ENCODE results near the gene GON7.
"Not testable (repeated sequence)": the region's sequence is repeated elsewhere in the genome, so short reads cannot be mapped to it uniquely, and the experiment has no call there.

GON7 gene

DNA sequence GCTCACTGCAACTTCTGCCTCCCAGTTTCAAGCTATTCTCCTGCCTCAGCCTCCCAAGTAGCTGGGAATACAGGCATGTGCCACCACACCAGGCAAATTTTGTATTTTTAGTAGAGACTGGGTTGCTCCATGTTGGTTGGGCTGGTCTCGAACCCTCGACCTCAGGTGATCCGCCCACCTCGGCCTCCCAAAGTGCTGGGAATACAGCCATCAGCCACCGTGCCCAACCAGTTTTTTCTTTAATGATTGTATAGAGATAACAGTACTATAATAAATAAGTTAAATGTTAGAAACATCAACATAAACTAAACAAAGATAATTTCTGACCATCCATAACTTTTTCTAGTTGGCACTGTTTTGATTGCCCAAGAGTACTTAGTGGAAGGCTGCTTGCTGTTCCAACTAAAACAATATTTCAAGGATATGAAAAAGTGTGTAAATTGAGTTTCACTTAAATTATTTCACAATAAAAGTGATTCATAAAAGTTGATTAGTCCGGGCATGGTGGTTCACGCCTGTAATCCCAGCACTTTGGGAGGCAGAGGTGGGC, 5.6 kb downstream of the GON7 start:
- FAIRE-seq (no peak), DNase-seq (ENCODE audit: extremely low spot score, insufficient read length, low read depth) (no peak)

DNA sequence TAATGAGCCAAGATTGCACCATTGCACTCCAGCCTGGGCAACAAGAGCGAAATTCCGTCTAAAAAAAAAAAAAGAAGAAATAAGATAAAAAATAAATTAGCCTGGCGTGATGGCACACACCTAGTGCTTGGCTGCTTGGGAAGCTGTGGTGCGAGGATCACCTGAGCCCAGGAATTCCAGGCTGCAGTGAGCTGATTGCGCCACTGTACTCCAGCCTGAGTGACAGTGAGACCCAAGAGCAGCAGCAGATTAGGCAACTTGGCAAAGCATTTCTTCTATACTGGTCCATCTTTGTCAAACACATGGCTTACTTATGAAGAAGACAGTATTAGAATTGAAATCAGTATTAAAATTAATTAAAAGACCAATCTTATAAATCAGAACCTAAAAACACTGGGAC, 6.3 kb downstream of the GON7 start:
- no peak for DNase-seq (ENCODE audit: extremely low spot score, insufficient read length, low read depth)
- no peak for FAIRE-seq

- DNase-seq (ENCODE audit: extremely low spot score, insufficient read length, low read depth): no peak
- no peak for FAIRE-seq
Measured at GRCh38 chr14:93199031-93199430, 7.8 kb downstream of the GON7 start.

- FAIRE-seq (no peak), DNase-seq (ENCODE audit: extremely low spot score, insufficient read length, low read depth) (no peak)
Measured at GRCh38 chr14:93195316-93195999, 11.4 kb downstream of the GON7 start.

DNA sequence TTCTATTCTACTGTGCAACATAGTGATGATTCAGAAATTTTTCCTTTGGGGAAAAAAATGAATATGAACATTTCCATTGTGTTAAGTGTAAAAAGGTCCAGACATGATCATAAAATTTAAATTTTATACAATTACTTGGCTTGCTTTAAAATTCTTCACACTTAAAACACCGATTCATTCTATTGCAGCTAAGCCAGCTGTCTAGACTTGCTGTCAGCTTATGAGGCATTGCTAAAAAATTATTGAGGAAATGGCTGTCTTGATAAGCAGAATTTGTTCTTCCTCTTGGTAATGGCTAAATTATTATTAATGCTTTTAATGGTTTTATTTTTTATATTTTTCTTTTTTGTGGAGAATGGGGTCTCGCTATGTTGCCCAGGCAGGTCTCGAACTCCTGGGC, 19.9 kb downstream of the GON7 start:
- no peak for FAIRE-seq
- no peak for DNase-seq (ENCODE audit: extremely low spot score, insufficient read length, low read depth)

GRCh38 chr14:93186466-93186865, 20.4 kb downstream of the GON7 start:
- FAIRE-seq (no peak), DNase-seq (ENCODE audit: extremely low spot score, insufficient read length, low read depth) (no peak)

DNA sequence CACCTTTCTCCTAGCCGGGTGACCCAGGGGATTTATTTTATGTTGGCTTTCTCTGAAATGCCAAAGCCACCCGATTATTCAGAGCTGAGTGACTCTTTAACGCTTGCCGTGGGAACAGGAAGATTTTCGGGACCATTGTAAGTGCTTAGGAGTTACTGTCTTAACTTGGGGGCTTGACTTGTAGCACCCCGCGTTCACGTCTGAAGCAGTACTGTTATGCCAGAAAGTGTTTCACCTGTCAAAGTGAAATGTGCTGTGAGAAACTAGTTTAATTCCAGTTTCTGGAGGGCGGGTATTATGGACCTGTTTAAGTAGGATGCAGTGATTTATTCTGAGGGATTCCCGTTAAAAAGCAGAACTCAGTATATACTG, 21.5 kb downstream of the GON7 start:
- FAIRE-seq: peak; percentile 21

DNA sequence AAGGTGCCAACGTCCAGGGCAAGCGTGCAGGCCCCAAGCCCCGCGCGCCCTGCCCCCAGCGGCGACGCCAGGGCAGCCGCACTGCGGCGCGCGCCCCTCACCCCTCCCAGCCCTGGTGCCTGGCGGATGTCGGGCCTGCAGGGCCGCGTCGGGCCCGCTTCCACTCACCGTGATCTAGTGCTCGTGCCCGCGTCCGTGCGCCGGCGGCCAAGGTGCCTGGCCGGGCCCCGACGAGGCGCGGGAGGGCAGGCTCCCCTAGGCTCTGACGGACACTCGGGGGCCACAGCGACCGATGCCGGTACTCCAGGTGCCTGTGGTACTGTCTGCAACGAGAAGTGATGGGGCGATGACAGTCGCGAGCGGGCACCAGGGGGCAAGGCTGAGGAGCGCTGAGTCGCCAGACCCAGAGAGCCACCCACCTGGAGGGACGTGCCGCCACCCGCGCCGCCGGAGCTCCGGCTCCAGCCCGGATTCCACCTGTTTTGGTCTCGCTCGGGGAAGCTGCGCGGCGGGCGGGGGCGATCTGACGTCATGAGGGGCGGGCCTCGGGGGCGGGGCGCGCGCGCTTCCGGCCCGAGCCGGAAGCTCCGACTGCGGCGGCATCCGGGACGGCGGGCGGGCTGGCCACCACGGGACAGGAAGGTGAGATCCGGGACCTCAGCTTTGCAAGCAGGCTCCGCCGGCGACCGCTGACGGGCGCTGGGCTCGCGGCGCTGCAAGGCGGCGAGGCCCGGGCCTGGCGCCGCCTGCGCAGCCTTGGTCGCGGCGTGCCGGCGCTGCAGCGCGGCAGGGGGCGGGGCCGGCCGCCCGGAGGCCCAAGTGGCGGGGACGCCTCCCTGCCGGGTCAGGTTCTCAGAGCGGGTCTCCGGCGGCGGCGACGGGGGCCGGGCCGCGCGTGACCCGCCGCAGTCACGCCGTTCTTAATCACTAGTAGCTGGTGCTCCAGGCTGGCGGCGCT, 22.2 kb downstream of the GON7 start, which contains the start of the genes LYSET and MOAP1:
LYSET (plus strand) TSS at position 927 of the 958 bp plus-strand sequence. CDS start 89 bp downstream, outside the sequence.
MOAP1 (minus strand) TSS at position 507 of the 958 bp plus-strand sequence. CDS start 655 bp downstream, outside the sequence.
- peak; percentile 80 for FAIRE-seq
- DNase-seq (ENCODE audit: extremely low spot score, insufficient read length, low read depth): peak; percentile 80

More for the DNA sequence above, 21.5 kb downstream of the GON7 start:
- DNase-seq (ENCODE audit: extremely low spot score, insufficient read length, low read depth): no peak

GRCh38 chr14:93183596-93184317, 23.1 kb downstream of the GON7 start:
- no peak for FAIRE-seq

DNA sequence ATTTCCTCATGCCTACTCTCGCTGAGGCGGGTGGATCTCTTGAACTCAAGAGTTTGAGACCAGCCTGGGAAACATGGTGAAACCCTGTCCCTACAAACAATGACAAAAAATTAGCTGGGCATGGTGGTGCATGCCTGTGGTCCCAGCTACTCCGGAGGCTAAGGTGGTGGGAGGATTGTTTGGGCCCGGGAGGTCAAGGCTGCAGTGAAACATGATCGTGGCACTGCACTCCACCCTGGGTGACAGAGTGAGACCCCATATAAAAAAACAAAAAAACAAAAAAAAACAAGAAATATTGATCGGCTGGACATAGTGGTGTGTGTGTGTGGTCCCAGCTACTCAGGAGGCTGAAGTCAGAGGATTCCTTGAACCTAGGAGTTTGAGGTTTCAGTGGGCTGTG, 31.4 kb downstream of the GON7 start:
- no peak for DNase-seq (ENCODE audit: extremely low spot score, insufficient read length, low read depth)
- no peak for FAIRE-seq

More at GRCh38 chr14:93183596-93184317, 23.1 kb downstream of the GON7 start:
- DNase-seq (ENCODE audit: extremely low spot score, insufficient read length, low read depth): no peak

DNA sequence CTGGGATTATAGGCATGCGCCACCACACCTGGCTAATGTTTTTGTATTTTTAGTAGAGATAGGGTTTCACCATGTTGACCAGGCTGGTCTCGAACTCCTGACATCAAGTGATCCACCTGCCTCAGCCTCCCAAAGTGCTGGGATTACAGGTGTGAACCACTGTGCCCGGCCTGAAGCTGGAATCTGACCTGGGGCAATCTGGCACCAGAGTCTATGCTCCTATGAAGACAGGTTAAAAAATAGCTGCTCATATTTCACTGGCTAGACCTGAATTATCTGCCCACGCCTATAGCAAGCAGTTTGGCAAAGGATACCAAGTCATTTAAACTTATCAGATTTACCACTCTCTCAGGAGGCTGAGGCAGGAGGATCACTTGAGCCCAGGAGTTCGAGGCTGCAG, 32.1 kb downstream of the GON7 start:
- FAIRE-seq; DNase-seq (ENCODE audit: extremely low spot score, insufficient read length, low read depth): not testable (repeated sequence)

GRCh38 chr14:93173943-93174395, 32.9 kb downstream of the GON7 start:
- FAIRE-seq (no peak), DNase-seq (ENCODE audit: extremely low spot score, insufficient read length, low read depth) (no peak)

GRCh38 chr14:93171376-93171775, 35.5 kb downstream of the GON7 start:
- DNase-seq (ENCODE audit: extremely low spot score, insufficient read length, low read depth) (no peak), FAIRE-seq (no peak)

DNA sequence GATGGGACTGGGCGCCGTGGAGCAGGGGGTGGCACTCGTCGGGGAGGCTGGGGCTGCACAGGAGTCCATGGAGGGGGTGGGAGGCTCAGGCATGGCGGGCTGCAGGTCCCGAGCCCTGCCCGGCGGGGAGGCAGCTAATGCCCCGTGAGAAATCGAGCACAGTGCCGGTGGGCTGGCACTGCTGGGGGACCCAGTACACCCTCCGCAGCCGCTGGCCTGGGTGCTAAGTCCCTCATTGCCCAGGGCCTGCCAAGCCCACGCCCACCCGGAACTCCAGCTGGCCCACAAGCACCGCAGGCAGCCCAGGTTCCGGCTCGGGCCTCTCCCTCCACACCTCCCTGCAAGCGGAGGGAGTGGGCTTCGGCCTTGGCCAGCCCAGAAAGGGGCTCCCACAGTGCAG, 36.7 kb downstream of the GON7 start:
- not testable (repeated sequence) for DNase-seq (ENCODE audit: extremely low spot score, insufficient read length, low read depth); FAIRE-seq

GRCh38 chr14:93169619-93170018, 37.2 kb downstream of the GON7 start:
- not testable (repeated sequence) for FAIRE-seq; DNase-seq (ENCODE audit: extremely low spot score, insufficient read length, low read depth)

DNA sequence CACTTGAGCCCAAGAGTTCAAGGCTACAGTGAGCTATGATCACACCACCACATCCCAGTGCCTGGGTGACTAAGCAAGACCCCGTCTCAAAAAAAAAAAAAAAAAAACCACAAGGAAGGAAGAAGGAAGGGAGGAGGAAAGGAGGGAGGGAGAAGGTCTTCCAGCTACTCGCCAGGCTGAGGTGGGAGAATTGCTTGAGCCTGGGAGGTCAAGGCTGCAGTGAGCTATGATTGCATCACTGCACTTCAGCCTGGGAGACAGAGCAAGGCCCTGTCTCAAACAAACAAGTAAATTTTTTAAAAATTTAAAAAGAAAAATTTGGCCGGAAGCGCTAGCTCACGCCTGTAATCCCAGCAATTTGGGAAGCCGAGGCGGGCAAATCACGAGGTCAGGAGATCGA, 38.3 kb downstream of the GON7 start:
- not testable (repeated sequence) for FAIRE-seq; DNase-seq (ENCODE audit: extremely low spot score, insufficient read length, low read depth)

DNA sequence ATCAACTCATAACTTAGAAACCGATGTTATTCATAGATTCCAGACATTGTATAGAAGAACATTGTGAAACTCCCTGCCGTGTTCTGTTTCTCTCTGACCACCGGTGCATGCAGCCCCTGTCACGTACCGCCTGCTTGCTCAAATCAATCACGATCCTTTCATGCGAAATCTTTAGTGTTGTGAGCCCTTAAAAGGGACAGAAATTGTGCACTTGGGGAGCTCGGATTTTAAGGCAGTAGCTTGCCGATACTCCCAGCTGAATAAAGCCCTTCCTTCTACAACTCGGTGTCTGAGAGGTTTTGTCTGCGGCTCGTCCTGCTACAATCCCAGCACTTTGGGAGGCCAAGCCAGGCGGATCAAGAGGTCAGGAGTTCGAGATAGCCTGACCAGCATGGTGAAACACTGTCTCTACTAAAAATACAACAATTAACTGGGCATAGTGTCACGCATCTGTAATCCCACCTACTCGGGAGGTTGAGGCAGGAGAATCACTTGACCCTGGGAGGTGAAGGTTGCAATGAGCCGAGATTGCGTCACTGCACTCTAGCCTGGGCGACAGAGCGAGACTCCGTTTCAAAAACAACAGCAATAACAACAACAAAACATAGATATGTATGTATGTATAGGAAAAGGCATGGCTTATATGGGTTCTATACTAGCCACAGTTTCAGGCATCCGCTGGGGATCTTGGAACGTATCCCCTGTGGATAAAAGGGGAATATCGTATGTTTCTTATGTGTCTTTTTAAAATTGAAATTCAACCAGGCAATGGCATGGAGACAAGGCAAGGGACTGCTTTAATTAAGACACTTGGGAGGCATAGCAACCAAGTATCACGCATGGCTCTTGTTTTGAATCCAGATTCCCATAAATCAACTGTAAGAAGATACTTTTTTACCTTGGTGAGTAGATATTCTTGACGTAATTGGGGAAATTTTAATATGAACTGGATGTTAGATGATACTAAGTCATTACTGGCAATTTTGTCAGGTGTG, 41.3 kb downstream of the GON7 start:
- DNase-seq (ENCODE audit: extremely low spot score, insufficient read length, low read depth): not testable (repeated sequence)
- peak; percentile 75 for FAIRE-seq

DNA sequence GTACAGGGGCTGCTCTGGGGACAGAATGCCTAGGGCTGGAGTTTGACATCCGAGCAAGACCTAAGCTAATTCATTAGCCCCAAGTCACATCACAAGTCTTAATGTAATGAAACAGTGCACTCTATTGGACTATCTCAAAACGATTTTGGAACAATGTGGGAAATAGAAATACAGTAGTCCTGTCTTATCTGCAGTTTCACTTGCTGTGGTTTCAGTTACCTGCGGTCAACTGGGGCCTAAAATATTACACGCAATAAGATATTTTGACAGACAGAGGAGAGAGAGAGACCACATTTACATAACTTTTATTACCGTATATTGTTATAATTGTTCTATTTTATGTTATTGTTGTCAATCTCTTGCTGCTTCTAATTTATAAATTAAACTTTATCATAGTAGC, 43.3 kb downstream of the GON7 start:
- FAIRE-seq: peak; percentile 70

More for the DNA sequence above, 43.3 kb downstream of the GON7 start:
- DNase-seq (ENCODE audit: extremely low spot score, insufficient read length, low read depth): no peak
